A172 (cell line): Measurements from ENCODE around the gene RREB1. TPM values are rescaled to one million over a fixed set of nuclear protein-coding genes. Genes with fewer than 3 reads are reported as not detected.
A peak's percentile ranks its signal among the peaks of the same experiment; 100 is the strongest.
"Not testable (repeated sequence)": the region's sequence is repeated elsewhere in the genome, so short reads cannot be mapped to it uniquely, and the experiment has no call there.

Experiments used
- DNase-seq: peaks from one replicate; pipeline ENCODE4 v3.0.0-alpha.2; 2015; ENCODE audit warnings: low spot score
- total RNA-seq: library from RNA; depleted of rRNA; stranded (reverse); fragments of >200 nt; shearing (Covaris generic); gene quantifications from 2 replicates; pipeline ENCODE4 v1.2.3, GENCODE V29; 2014

Gene RREB1
- total RNA-seq, 1 experiment from 2014 or later = 5.1 TPM

DNA sequence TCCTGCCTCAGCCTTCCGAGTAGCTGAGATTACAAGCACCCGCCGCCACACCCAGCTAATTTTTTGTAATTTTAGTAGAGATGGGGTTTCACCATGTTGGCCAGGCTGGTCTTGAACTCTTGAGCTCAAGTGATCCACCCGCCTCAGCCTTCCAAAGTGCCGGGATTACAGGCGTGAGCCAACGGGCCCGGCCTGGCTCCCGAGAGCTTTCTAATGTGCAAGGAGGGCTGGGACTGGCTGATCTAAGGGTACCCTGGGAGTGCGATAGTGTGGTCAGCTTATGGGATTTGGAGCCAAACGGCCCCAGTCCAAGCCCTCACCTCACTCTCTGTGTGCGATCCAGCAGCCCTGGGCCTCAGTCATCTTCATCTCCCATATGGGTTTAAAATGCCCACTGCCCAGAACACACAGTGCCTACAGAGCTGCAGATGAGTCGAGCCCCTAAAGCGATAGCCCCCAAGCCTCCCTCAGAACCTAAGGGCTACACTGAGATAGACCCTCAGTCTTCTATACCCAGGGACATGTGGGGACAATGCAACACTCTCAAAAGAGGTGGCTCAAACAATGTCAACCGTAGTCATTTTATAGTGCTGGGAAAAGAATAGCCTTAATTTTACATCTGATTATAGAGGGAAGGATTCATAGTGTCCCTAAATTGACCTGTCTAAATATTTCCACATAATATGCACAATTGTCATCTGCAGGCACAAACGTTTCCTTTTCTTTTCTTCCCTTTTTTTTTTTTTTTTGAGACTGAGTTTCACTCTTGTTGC, 155.2 kb downstream of the RREB1 start:
- no peak for DNase-seq

DNA sequence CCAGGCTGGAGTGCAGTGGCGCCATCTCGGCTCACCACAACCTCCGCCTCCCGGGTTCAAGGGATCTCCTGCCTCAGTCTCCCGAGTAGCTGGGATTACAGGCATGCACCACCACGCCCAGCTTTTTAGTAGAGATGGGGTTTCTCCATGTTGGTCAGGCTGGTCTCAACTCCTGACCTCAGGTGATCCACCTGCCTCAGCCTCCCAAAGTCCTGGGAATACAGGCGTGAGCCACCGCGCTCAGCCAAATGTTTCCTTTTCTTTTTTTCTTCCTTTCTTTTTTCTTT, 155.7 kb downstream of the RREB1 start:
- not testable (repeated sequence) for DNase-seq

DNA sequence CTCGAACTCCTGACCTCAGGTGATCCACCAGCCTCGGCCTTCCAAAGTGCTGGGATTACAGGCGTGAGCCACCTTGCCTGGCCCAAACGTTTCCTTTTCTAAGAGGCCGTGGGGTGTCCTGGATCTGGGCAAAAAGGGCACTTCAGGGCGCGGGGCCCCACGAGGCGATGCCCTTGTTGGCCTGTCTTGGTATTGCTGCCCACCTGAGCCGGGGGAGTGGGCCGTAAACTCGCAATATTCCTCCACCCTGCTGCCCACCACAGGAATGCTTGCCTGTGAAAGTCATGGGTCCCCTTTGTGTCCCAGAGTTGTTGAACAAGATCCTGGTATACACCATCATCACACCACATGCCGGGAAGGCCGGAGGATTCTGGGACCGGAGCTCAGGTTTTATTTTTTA, 156.3 kb downstream of the RREB1 start:
- DNase-seq = no peak

DNA sequence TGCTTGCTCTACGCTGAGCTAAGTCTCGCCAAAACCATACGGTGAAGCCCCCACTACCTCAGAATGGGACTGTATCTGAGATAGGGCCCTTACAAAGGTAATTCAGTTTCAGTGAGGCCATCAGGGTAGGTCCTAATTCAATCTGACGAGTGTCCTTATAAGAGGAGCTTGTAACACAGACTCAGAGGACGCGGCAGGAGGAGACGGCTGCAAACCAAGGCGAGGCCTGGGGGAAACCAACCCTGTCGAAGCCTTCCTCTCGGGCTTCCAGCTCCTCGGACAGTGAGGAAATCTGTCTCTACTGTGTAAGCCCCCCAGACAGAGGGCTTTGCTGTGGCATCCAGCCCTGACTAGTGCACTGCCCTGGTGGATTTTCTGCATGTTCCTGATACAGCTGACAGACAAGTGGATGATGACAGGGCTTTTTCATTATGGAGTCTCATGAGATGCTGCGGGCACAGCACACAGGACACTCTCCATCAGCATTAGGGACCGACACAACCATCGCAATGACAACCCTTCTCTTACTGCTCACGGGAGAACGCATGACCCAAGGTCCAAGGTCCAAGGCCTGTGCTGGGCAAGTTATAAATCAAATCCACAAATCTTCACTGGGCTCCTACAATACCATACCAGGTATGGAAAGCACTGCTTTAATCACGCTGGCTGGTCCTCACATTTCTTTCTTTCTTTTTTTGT, 157.1 kb downstream of the RREB1 start:
- no peak for DNase-seq

DNA sequence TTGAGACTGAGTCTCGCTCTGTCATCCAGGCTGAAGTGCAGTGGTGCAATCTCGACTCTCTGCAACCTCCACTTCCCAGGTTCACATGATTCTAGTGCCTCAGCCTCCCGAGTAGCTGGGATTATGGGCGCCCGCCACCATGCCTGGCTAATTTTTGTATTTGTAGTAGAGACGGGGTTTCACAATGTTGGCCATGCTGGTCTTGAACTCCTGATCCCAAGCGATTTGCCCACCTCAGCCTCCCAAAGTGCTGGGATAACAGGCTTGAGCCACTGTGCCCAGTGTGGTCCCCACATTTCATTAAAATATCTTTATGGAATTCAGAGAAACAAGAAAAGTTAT, 157.6 kb downstream of the RREB1 start:
- not testable (repeated sequence) for DNase-seq

DNA sequence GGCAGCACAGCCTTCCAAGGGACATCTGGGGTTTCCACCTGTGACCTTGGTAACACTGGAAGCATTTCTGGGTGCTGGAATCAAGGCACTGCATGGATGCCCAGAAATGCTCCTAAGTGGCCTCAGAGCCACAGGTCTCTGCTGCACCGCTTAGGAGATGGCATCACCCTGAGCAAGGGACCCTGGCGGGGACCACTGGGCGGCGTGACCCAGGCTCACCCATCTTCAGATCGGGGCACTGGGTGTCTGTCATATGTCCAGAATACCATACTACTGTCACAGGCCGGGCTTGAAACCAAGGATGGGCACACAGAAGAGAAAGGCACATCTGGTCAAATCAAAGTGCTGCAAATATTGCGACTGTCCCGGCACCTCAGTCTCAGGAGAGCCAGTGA, 159.3 kb downstream of the RREB1 start:
- DNase-seq = no peak

DNA sequence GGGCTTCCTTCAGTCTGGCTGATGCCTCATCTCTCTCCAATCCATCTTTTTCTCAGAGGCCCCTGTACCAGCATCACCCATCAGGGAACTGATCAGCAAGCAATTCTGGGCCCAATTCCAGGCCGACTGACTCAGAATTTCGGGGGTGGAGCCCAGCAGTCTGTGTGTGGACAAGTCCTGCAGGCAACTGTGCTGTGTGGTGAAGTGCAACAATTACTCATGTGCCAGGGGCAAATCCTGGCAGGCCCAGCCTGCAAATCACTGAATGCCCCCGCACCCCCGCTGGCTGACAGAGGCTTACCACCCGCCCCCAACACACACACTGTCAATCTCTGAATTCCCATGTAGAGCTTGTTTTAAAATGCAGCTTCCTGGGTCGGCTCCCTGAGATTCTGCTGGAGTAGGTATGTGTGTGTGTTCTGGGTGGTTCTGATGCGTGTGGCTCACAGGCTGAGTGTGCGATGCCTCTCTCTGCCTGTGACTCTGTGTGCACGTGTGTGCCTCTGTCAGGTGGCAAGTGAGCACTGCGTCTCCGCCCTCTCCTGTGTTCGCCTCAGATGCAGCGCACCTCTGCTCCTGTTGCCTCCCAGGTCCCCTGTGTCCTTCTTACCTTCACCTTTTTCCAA, 159.8 kb downstream of the RREB1 start:
- peak; percentile 88 for DNase-seq

DNA sequence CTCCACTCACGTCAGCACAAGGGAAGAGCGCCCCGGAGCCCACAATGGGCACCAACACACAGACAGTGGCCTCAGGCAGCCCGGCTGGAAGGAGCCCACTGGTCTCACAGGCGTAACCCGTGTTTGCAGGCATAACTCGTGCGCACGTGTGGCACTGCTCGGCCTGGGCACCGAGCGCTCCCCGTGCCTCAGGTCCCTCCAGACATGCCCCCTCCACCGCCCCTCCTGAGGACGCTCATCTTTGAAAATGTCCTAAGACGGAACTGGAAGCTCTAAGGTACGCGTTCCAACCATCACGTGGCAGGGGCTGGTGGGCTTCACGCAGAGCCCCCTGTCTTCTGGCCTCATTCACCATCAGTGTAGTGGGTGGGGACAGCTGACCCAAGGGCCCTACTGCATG, 160.6 kb downstream of the RREB1 start:
- DNase-seq = no peak

DNA sequence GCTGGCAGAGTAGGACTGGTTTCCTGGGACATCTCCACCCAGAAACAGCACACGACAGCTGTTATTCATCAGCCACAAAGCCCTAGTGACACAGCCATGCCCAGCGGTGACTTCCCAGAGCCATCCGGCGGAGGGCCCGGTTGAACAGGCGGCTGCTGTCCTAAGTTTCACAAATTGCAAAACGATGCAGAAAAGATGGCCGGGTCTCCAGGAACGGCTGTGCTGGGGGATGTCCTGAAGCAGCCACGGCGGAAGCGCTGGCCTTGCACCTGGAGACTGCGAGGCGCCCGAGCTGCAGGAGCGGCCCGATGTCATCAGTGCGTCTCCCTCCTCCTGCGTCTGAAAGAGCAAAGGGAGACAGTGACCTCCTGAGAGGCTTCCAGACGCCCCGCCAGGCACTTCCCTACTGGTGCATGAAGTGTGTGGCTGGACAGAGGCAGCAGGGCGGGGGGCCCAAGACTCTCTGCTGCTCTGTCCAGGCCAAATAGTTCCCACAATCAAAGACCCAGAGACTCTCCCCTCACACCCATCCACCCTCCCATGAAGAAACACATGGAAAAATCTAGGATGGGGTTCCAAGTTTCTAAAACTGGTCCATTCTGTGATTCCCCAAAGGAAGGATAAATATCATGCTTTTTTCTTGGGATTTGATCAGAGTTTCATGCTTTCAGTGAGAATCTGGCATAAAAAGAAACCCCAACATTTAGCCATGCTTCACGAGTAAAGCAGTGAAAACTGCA, 161.2 kb downstream of the RREB1 start:
- DNase-seq = no peak

DNA sequence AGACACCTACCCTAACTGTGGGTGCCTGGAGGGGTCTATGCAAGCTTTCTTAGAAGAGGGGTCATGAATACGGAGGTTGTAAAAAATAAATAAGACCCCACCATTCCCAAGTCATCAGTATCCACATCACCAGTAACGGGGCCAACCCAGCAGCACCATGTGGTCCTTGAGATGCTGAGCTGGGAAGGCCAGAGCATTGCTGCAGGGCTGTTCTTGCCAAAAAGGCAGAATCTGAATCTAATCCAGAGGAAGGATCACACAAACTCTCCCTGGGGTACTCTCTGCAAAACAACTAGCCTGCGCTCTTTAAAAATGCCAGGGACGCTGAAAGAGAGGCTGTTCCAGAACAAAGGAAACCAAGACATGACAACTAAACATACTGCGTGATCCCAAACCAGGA, 162.1 kb downstream of the RREB1 start:
- no peak for DNase-seq

DNA sequence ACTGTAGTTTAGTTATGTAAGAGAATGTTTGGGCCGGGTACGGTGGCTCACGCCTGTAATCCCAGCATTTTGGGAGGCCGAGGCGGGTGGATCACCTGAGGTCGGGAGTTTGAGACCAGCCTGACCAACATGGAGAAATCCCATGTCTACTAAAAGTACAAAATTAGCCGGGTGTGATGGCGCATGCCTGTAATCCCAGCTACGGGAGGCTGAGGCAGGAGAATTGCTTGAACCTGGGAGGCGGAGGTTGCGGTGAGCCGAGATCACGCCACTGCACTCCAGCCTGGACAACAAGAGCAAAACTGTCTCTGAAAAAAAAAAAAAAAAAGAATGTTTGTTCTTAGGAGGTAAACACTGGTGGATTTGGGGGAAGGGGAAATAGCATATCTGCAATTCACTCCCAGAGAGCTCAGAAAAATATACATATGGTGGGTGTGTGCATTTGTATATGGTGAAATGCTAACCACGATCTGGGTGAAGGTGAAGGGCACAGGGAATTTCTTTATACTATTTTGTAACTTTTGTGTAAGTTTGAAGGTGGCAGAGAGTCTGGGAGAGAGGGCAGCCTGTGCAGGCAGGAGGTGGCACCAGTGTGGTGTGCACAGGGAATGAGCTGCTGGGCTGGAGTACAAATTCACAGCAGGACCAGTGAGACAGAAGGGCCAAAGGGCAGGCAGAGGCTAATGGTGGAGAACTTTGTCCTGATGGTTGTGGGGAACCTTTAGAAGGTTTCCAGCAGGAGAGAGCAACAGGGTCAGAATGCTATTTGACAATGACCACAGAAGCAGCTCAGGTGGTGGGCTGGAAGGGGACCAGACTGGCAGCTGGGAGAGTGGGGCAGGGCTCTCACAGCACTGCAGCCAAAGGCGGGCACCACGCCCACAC, 162.8 kb downstream of the RREB1 start:
- no peak for DNase-seq

DNA sequence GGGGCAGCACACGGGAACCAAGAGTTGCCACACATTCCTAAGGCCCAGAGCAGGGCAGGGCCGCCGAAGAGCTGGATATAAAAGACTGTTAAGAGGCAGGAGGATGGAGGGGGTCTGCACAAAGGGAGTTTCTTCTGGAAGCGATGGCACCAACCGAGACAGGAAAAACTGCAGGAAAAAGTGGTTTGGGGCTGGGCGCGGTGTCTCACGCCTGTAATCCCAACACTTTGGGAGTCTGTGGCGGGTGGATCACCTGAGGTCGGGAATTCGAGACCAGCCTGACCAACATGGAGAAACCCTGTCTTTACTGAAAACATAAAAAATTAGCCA, 163.4 kb downstream of the RREB1 start:
- no peak for DNase-seq

DNA sequence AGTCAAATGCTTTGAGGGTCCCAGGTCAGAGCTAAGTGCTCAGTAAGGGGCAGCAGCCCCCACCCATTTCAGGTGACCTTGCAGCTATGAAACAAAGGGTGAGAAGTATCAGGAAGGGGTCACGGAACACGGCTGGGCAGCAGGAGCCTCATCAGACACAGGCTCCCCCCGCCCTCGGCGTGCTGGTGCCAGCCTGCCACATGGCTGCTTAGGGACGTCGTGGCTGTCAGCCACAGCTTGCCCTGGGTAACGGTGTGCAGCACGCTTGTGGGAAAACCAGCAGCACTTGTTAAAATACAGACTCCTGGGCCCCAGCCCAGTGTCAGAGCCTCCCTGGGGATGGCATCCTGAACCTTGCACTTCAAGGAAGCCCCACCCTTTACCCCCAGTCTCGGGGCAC, 165.9 kb downstream of the RREB1 start:
- DNase-seq = no peak

DNA sequence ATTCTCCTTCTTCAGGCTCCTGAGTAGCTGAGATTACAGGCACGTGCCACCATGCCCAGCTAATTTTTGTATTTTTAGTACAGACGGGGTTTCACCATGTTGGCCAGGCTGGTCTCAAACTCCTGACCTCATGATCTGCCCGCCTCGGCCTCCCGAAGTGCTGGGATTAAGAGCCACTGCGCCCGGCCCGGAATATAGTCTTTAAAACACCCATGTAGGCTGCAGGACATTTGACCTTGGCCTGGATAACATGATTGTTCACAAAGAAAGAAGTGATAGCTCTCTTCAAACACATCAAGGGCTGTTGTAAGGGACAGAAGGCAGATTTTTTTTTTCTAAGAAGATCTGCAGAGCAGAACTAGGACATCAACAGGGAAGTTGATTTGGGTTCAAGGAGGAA, 166.8 kb downstream of the RREB1 start:
- not testable (repeated sequence) for DNase-seq

DNA sequence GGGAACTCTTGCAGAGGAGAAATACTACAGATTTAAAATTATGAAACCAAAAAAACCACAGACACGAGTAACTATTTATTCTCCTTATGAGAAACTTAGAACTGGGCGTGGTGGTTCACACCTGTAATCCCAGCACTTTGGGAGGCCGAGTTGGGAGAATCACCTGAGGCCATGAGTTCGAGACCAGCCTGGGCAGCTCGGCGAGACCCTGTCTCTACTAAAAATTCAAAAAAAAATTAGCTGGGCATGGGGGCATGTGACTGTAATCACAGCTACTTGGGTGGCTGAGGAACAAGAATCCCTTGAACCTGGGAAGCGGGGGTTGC, 168.4 kb downstream of the RREB1 start:
- DNase-seq = no peak

DNA sequence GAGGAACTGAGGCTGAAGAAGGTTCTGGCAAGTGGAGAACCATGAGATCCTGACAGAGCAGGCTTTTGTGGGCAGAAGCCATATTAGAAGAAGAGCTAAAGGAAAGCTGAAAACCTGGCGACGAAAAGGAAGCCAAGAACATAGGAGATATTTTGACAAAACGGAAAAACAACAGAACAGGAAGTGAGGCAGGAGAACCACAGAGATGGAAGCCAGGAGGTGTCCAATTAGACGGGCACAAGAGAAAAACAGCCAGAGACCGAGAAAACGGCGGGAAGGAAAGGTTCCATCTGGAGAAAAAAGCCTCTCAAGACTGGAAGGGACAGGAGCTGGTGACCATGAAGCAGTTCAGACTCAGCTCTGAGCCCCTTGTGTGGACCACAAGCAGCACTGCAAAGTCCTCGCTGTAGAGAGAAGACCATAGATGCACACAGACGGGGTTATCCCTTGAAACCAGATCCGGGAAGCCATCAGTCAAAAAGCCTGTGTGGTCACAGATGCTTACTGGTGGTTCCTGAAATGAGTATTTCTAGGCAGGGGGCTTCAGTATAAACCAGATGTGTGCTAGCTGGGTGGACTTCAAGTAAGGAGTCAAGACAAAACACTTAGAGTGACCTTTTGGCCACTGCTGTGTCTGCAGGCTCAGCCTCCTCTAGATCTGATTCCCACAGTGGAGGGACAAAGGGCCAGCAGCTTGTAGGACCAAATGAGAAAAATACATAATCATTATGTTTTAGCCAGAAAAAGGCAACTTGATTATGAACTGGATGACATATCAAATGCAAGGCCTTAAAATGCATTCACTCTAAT, 174.5 kb downstream of the RREB1 start:
- no peak for DNase-seq

DNA sequence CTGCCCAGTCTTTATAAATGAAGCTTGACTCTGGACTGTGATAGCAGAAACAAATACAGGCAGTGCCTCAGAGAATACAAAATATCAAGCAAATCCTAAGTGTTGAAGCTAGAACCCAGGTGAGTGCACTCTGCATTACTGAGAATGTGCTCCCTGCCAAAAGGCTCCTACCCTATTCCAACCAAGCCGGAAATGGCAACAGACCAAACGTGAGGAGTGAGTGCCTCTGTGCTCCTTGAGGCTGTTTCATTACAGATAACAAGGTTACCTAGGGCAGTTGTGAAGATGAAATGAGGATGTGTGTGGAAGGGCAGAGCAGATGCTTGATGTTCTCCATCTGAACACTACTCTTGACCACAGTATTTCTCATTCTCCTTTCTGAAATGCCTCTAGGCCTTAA, 175.9 kb downstream of the RREB1 start:
- no peak for DNase-seq

DNA sequence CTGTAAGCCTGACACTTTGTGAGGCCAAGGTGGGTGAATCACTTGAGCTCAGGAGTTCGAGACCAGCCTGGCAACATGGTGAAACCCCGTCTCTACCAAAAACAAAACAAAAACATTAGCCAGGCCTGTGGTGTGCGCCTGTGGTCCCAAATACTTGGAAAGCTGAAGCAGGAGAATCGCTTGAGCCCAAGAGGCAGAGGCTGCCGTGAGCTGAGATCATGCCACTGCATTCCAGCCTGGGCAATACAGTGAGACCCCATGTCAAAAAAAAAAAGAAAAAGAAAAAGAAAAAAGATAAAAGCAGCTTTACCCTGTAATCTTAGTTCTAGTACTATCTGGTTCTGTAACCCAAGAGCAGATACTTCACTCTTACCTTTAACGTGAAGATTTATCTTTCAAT, 177.7 kb downstream of the RREB1 start:
- no peak for DNase-seq

DNA sequence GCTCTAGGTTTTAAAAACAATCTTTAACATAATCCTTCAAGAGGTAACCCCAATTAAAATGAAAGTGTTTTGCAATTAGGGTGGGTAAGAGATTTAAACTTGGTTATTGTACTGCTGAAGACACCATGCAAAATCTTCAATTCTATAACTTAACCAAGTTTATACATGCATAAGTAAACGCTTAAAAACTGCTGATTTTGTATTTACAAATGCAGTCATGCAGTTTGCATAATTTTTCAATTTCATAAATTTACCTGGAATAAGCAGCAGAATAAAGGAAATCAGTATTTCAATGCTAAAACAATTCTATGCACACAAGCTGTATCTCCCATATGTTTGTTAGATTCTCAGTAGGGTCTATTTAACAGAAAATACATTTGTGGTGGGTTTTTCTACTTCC, 182.3 kb downstream of the RREB1 start:
- DNase-seq = no peak

DNA sequence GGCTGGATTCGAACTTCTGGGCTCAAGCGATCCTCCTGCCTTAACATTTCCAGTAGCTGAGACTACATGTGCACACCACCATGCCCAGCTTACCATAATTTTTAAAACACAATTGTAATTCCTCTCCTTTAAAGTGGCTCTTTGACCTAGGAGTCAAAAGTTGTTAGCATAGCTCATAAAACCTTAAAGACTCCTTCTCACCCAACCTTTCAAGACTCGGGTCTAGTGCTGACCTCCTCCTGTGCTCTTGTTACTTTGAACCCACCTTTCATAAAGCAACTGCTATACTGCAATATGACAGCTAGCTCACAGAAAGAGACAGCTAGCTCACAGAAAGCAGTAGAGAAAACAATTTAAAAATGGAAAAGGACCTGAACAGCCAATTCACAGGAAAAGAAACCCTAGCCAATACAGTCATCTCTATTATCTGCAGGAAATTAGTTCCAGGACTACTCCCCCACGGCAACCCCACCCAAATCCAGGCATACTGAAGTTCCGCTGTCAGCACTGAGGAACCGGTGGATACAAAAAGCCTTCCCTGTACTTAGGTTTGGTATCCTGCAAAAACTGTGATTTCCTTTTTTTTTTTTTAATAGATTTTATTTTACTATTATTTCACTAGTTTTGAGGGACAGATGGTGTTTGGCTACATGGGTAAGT, 185.0 kb downstream of the RREB1 start:
- no peak for DNase-seq

DNA sequence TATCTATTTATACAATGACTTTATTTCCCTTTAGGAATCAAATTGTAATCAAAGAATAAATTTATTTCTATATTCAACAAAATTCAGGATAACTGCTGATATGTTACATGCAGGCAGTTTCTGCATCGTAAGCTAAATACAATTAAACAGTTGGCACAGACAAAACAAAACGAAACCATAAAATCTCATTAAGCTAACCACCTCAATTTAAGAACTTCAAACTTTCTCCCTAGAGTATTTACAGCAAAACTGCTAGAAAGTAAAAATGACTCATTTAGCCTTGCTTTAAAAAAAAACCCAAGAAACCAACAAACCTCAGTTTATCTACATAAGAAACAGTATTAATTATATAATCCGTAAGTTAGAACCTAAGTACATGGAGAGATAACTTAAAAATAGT, 188.2 kb downstream of the RREB1 start:
- DNase-seq = no peak
